ENCODE measurements around the gene MED8. TPM values are rescaled to one million over a fixed set of nuclear protein-coding genes. Genes with fewer than 3 reads are reported as not detected.
"Not testable (repeated sequence)": the region's sequence is repeated elsewhere in the genome, so short reads cannot be mapped to it uniquely, and the experiment has no call there.

Gene MED8
- total RNA-seq, 1 experiment from 2014 or later = 36.0 TPM

GRCh38 chr1:43402089-43402865, 12.7 kb upstream of the MED8 start:
- Histone ChIP-seq H3K4me2 (ENCODE audit: low read length) (no peak overlapping the region), H4K20me1 (ENCODE audit: insufficient read depth) (no peaks in the 10 kb centered on the region), H3K4me3 (replicated peaks in 1 of 2; ENCODE audit: low read depth in 1 of 2, low read length in 2 of 2) (no peak overlapping the region), H3K9me3 (ENCODE audit: control insufficient read depth in 1 of 2, insufficient read depth in 1 of 2, low read depth in 1 of 2, low read length in 2 of 2) (no peaks in the 10 kb centered on the region), H2AFZ (ENCODE audit: low read depth, low read length, poor library complexity, severe bottlenecking) (no peak overlapping the region), H3K79me2 (ENCODE audit: insufficient read depth, low read length) (no peaks in the 10 kb centered on the region), H3K4me1 (ENCODE audit: control insufficient read depth in 1 of 2, insufficient read depth in 2 of 2, low read length in 2 of 2) (no peaks in the 10 kb centered on the region), H3K9ac (ENCODE audit: low read length) (no peak overlapping the region), H3K27ac (ENCODE audit: low read depth, low read length) (no peak overlapping the region), H3K36me3 (ENCODE audit: control insufficient read depth in 1 of 2, insufficient read depth in 2 of 2, low read length in 2 of 2) (peaks cover 9 to 18% of the 10 kb centered on the region in 2 experiments; a peak in 2 of 4 replicates), H3K27me3 (ENCODE audit: insufficient read depth, low read length) (no peaks in the 10 kb centered on the region), H3K9me2 (ENCODE audit: insufficient read depth) (no peaks in the 10 kb centered on the region)
- intact Hi-C loops (cut with micrococcal nuclease) = no loop called here
- DNase-seq (ENCODE audit: low read depth, low spot score) (no peak), ATAC-seq (no peak)
- BruUV-seq (replicated peaks) = no TSS peak
- RAD21 ChIA-PET (ENCODE audit: low non-redundant PET in 1 of 2, low total read pairs in 2 of 2, uncharacterized antibody in 2 of 2, unreplicated experiment in 2 of 2) = no interaction called here
- no peak for TF ChIP-seq EZH2 (IDR thresholded peaks at IDR 0.05)
- no peak for TF ChIP-seq REST (IDR thresholded peaks at IDR 0.05; ENCODE audit: low read depth)
- no peak for TF ChIP-seq SIN3A (IDR thresholded peaks at IDR 0.05; ENCODE audit: low read depth)
- no peak for TF ChIP-seq ZFX (IDR thresholded peaks at IDR 0.05)
- no peak for TF ChIP-seq SRF (IDR thresholded peaks at IDR 0.05; ENCODE audit: low read depth)
- TF ChIP-seq ZNF274 (IDR thresholded peaks at IDR 0.05; ENCODE audit: low read depth, low read length) = no peak
- TF ChIP-seq YY1 (IDR thresholded peaks at IDR 0.05; ENCODE audit: extremely low read depth, insufficient replicate concordance, low read depth, low read length) = no peak
- POLR2A ChIA-PET = no interaction called here
- CTCF ChIA-PET = no interaction called here

- H3K9me3 ChIP-seq (ENCODE audit: control insufficient read depth in 1 of 2, insufficient read depth in 1 of 2, low read depth in 1 of 2, low read length in 2 of 2); H3K4me1 ChIP-seq (ENCODE audit: control insufficient read depth in 1 of 2, insufficient read depth in 2 of 2, low read length in 2 of 2); H3K27ac ChIP-seq (ENCODE audit: low read depth, low read length); DNase-seq (ENCODE audit: low read depth, low spot score); intact Hi-C loops (cut with micrococcal nuclease); H3K4me2 ChIP-seq (ENCODE audit: low read length); BruUV-seq (replicated peaks); H3K4me3 ChIP-seq (replicated peaks in 1 of 2; ENCODE audit: low read depth in 1 of 2, low read length in 2 of 2); H3K27me3 ChIP-seq (ENCODE audit: insufficient read depth, low read length); H3K79me2 ChIP-seq (ENCODE audit: insufficient read depth, low read length); H2AFZ ChIP-seq (ENCODE audit: low read depth, low read length, poor library complexity, severe bottlenecking); H4K20me1 ChIP-seq (ENCODE audit: insufficient read depth); RAD21 ChIA-PET (ENCODE audit: low non-redundant PET in 1 of 2, low total read pairs in 2 of 2, uncharacterized antibody in 2 of 2, unreplicated experiment in 2 of 2); H3K9ac ChIP-seq (ENCODE audit: low read length); H3K9me2 ChIP-seq (ENCODE audit: insufficient read depth); ATAC-seq; H3K36me3 ChIP-seq (ENCODE audit: control insufficient read depth in 1 of 2, insufficient read depth in 2 of 2, low read length in 2 of 2): not testable (repeated sequence)
- ChIA-PET CTCF (interaction anchor here (1.1 kb wide), 1 partner anchor 14 kb away, joined by 3 read pairs; no protein-coding TSS in a partner anchor), POLR2A (interaction anchor here (1.4 kb wide), 1 partner anchor 11 kb away, joined by 3 read pairs; no protein-coding TSS in a partner anchor)
Observed at GRCh38 chr1:43400441-43400840, 10.8 kb upstream of the MED8 start.

All from HCT116 (cell line).